LNCaP clone FGC (cell line): ENCODE results near the gene LRRC4C.

ENCODE experiments used
- DNase-seq: peaks from one replicate; pipeline ENCODE4 v3.0.0-alpha.2; 2011; ENCODE audit warnings: low read depth
- H3K4me3 ChIP-seq: 2 replicates; pipeline ENCODE4 v1.5.1; 2011; ENCODE audit warnings: mild to moderate bottlenecking, low read depth, low read length, control low read depth
- TF ChIP-seq, protein P1 (sequence below): IDR thresholded peaks from 2 replicates; pipeline ENCODE4 v1.5.1; 2012; ENCODE audit warnings: mild to moderate bottlenecking; ENCODE audit not compliant: control insufficient read depth, insufficient read depth; ENCODE audit errors: extremely low read depth

Gene LRRC4C

DNA sequence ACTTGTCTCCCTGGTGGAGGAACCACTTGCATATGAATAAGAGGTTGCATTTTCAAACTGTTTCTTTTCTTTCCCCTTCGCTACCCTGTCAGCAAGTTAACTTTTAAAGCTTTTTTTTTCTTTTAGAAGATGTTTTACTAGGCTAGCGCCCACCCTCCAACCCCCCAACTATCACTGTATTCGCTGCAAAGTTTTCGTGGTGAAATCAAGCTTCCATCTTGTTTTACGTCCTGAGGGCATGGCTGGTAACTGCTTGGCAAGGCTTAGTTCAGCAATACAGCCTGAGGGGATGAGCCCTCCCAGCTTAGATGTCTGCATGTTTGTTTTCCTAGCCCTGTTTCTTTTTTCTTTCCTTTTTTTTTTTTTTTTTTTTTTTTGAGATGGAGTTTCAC is 1359.3 kb downstream of the LRRC4C start:
- TF ChIP-seq, protein P1, sequence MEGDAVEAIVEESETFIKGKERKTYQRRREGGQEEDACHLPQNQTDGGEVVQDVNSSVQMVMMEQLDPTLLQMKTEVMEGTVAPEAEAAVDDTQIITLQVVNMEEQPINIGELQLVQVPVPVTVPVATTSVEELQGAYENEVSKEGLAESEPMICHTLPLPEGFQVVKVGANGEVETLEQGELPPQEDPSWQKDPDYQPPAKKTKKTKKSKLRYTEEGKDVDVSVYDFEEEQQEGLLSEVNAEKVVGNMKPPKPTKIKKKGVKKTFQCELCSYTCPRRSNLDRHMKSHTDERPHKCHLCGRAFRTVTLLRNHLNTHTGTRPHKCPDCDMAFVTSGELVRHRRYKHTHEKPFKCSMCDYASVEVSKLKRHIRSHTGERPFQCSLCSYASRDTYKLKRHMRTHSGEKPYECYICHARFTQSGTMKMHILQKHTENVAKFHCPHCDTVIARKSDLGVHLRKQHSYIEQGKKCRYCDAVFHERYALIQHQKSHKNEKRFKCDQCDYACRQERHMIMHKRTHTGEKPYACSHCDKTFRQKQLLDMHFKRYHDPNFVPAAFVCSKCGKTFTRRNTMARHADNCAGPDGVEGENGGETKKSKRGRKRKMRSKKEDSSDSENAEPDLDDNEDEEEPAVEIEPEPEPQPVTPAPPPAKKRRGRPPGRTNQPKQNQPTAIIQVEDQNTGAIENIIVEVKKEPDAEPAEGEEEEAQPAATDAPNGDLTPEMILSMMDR = no peak
- no peak overlapping the region for H3K4me3 ChIP-seq
- DNase-seq = no peak

- DNase-seq = no peak
- TF ChIP-seq, protein P1 = no peak
- H3K4me3 ChIP-seq = no peak overlapping the region
Measured at GRCh38 chr11:40099426-40100161, 1359.9 kb downstream of the LRRC4C start.

DNA sequence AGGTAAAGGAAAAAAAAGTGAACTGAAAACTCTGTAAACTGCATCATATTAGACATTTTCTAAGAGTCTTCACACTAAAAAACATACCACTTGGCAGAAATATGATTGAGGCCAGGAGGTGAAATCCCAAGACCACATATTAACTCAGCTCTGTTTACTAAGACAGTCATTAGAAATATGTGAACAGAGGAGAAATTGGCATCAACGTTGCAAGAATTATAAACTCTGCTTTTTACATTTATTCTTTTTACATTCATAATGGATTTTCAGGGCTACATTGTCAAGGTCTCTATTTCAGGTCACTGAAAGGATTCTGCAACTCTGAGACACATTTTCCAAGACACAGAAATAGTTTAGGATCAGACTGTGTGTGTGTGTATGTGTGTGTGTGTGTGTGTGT is 1364.0 kb downstream of the LRRC4C start:
- no peak overlapping the region for H3K4me3 ChIP-seq
- no peak for DNase-seq
- TF ChIP-seq, protein P1 = no peak

GRCh38 chr11:40094954-40095353 is 1364.5 kb downstream of the LRRC4C start:
- TF ChIP-seq, protein P1 = no peak
- DNase-seq = no peak
- H3K4me3 ChIP-seq = no peak overlapping the region

GRCh38 chr11:40080434-40080833 is 1379.0 kb downstream of the LRRC4C start:
- TF ChIP-seq, protein P1 = no peak
- no peak for DNase-seq
- H3K4me3 ChIP-seq = no peak overlapping the region
